Activated CD4-positive, alpha-beta T cell treated with anti-CD3 and anti-CD28 coated beads for 24 hours (primary cell): ENCODE results near the gene CHORDC1.
A peak's percentile ranks its signal among the peaks of the same experiment; 100 is the strongest.

ENCODE experiments used
- DNase-seq, 2 donors: peaks; one replicate each; pipeline ENCODE4 v3.0.0-alpha.2; 2020; ENCODE audit warnings: low read depth in 2 of 2

The CHORDC1 gene

DNA sequence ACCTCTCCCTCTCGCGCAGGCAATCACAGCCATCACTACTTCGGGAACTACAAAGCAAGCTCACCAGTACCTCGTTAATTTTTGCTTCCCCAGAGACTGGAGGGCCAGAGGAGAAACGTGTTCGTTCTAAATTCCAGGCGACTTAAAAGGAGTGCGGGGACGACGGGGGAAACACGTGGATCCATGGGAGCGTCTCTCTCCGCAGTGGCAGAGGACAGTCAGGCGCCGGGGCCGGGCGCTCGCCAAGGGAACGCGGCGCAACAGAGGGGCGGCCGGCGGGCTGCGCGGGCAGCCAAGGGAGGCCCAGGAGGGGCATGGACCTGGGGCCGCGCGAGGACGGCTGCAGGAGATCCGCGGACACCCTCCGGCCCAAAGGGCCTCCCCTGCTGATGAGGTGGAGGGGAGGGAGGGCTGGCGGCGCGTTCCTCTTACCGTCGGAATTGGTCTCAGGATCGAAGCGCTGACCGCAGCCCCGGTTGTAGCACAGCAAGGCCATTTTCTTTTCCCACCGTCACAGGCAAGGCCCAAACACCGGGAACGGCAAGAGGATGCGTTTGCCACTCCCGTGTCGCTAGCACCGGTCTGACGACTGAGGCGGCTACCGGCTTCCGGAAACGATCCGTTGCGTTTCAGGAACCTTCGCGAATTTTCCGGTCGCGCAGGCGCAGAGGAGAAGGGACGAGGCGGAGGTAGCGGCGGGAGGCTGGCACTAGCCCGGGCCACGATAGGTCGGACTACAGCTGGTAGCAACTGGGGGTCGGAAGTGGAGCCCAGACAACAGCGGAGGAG is at the start of gene CHORDC1:
Gene CHORDC1 (minus strand): TSS at position 591 of the 789 bp plus-strand sequence. CDS start 95 bp downstream, at position 496.
- peak; percentile 87 to 91 for DNase-seq

DNA sequence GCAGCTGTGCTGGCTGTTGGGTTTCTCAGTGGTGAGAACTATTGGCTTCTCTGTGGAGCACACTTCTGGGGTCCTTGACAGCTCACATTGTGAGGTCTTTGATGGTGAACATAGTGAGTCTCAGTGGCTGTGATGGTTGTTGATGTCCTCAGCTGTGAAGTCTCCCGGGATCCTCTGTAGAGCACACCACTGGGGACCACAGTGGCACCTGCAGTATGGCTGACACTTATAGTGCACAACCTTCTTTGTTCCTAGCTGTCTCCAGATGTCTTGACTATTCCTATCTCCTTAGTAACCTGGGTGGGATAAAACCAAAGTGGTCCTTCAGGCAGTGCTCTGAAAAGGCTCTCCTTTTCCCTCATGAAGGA is 34.3 kb upstream of the CHORDC1 start:
- no peak for DNase-seq

DNA sequence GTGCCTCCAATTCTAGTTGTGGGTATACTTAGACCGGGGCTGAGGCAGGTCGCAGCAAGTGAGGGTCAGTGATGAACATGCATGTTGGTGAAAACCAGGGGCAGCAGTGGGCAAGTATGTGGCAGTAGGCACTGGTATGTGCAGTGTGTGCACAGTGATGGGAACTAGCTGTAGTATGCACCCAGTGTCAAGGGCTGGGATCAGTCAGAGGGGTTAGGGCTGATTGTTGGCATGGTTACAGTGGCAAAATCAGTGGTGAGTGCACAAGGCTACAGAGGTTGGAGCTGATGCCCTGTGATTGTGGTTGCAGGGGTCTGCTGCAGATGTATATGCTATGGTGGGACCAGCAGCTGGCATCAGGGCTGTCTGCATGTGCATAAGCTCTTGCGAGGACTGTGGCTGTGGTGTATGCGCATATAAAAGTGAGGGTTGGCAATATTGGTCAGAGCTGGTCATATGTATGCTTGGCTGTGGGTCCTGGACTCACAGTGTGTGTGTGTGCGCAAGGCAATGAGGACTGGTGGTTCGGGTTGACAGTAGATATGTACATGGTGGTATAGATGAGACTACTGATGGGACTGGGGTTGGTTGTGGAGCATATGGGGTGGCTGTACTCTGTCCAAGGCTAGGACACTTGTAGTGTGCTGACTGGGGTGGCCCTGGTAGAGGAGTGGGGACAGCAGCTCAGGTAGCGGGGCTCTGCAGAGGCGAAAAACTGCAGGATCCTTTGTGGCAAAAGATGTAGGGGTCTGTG is 33.7 kb upstream of the CHORDC1 start:
- no peak for DNase-seq

DNA sequence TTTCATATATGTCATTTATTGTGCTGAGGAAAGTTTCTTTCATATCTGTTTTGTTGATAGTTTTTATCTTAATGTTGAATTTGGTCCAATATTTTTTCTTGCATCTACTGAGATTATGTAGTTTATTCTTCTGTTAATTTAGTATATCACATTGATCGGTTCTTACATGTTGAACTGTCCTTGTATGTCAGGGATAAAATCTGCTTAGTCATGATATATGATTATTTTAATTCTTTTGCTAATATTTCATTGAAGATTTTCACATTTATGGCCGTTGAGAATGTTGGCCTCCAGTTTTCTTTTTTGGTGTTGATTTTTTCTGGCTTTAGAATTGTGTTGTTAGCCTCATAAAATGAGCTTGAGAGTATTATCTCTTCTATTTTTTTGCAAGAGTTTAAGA is 31.2 kb upstream of the CHORDC1 start:
- no peak for DNase-seq

DNA sequence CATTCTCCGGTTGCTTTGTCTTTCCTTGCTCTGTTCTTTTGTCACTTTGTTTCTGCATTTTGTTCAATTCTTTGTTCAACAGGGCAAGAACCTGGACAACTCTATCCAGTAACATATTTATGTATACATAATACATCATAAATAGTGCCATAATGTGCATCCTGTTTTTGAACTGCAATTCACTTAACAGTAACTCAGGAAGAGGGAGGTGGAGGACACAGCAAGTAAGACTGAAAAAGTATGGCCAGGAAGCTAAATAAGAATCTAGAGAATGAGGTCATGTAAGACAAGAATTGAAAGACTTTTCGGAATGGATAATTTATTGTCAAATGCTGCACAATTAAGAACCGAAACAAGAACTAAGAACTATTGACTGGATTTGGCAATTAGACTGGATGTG is 29.2 kb upstream of the CHORDC1 start:
- DNase-seq, result no peak

DNA sequence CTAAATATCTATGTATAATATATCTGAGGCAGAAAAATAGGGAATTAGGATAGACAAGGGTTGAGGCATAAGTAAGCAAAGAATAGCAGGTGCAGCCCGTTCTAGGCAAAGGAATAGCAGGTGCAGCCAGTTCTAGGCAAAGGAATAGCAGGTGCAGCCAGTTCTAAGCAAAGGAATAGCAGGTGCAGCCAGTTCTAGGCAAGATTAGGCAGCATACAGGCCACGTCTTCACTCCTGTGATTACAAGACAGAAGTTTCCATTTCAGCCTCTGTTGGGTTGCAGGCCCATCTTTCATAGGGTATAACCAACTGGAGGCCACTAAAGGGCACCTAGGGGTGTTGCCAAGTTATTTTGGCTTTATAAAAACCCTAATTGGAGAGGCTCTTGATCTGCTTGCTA is 28.8 kb upstream of the CHORDC1 start:
- DNase-seq, result no peak

DNA sequence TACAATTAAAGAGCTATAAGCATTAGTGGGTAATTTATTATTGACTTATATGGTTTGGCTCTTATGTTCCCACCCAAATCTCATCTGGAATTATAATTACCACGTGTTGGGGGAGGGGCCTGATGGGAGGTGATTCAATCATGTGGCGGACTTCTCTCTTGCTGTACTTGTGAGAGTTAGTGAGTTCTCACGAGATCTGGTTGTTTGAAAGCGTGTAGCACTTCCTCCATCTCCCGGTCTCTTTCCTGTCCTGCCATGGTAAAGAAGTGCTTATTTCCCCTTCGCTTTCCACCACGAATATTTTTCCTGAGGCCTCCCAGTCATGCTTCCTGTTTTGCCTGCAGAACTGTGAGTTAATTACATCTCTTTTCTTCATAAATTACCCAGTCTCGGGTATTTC is 28.1 kb upstream of the CHORDC1 start:
- DNase-seq, result peak in 1 of 2 donors; percentile 3

DNA sequence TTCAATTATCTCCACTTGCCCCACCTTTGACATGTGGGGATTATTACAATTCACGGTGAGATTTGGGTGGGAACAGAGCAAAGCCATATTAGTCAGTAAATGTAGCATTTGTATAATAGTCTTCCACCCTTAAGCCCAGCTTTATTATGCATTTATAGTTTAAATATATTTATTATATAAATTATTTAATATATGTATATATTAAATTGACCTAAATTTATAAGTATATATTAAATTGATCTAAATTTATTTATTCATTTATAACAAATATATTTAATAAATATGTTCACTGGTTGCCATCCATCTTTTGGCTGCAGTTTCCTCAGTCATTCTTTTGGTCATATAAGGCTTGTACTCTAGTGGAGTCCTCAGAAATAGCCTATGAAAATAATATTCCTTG is 23.6 kb upstream of the CHORDC1 start:
- no peak for DNase-seq

DNA sequence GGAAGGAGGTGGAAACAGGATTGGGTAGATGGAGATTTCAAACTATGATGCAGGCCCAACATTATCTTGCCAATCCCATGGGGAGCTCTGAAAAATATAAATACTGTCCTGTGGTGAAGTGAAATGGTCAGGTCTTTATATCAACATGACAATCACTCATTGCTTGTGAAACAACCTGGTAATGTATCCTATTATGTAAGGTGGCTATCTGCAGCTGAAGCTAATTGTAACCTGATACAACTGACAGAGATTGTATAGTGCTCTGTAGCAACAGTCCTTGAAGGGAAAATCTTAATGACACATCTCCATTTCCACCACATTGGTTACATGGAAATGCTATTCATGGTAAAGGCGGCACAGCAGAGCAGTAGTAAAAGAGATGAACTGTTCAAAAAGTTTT is 20.7 kb upstream of the CHORDC1 start:
- no peak for DNase-seq

DNA sequence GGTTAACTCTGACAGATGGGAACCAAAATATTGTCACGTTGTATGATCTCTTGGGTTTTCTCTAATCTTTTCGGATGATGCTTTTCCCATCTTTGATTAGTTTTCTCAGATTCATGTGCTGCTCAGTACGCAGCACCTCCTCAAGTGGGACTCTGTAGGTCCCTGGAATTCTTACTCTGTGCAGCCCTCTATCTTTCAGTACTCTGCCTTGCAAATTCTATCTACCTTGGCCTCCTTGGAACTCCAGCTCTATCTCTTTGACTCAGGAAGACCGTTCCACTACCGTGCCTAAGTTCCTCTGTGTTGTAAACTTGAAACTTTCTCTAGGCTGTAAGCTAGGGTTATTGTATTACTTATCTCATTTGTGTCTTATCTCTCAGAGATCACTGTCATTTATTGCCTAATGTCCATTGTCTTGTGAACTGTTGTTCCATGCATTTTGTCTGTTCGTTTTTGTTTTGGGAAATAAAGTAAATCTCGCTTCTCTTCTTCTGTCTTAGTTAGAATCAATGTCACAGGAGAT is 20.1 kb upstream of the CHORDC1 start:
- DNase-seq, result no peak

DNA sequence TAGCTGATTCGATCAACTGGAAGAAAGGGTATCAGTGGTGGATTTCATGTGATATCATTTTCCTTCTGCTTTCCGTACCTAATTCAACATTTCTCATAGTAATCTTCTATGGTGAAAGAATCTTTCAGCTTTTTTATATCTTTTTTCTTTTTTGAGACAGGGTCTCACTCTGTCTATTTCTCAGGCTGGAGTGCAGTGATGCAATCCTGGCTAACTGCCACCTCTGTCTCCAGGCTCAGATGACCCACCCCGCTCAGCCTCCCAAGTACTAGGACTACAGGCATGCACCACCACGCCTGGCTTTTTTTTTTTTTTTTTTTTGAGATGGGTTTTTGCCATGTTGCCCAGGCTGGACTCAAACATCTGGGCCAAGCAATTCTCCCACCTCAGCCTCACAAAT is 18.6 kb upstream of the CHORDC1 start:
- DNase-seq, result no peak

DNA sequence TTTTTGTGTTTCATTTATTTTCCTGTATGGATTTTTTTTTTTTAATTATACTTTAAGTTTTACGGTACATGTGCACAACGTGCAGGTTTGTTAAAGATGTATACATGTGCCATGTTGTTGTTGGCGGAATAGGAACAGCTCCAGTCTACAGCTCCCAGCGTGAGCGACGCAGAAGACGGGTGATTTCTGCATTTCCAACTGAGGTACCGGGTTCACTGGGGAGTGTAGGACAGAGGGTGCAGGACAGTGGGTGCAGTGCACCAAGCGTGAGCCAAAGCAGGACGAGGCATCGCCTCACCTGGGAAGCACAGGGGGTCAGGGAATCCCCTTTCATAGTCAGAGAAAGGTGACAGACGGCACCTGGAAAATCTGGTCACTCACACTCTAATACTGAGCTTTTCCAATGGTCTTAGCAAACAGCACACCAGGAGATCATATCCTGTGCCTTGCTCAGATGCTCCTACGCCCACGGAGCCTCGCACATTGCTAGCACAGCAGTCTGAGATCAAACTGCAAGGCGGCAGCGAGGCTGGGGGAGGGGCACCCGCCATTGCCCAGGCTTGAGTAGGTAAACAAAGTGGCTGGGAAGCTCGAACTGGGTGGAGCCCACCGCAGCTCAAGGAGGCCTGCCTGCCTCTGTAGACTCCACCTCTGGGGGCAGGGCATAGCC is 17.3 kb upstream of the CHORDC1 start:
- DNase-seq, result peak; percentile 11 to 32

DNA sequence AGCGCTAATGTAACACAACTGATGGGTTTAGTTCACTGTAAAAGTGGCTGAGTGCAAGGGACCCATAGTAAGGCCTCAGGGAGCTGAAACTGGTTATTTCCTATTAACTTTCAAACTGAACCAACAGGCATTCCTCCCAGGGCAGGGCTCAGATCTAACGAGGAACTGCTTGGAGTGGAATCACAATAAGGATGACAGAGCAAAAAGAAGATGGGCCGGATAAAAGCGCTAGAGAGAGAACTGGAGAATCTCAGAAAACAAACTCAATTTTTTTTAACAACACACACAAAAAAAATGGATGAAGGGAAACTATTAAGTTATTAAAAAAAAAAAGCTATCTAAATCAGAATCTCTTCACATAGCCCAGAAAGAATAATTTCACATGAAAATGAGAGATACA is 14.2 kb upstream of the CHORDC1 start:
- no peak for DNase-seq

DNA sequence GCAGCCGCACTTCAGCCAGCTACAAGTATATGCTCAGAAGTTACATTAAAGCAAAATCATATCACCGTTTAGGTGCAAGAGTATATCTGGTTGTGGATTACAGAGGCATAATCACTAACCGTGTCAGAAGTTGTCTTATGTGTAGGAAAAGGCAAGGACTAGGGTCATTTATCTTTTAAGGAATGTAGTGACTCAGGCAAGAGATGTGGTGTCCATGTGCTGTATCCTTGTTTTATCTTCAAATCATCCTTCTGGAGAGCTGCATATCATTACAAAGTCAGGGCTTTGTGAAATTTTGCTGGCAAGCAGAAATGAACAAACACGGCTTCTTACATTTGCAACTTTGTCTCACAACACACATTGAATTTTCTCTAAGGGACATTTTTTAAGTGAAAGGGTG is 12.7 kb upstream of the CHORDC1 start:
- no peak for DNase-seq

DNA sequence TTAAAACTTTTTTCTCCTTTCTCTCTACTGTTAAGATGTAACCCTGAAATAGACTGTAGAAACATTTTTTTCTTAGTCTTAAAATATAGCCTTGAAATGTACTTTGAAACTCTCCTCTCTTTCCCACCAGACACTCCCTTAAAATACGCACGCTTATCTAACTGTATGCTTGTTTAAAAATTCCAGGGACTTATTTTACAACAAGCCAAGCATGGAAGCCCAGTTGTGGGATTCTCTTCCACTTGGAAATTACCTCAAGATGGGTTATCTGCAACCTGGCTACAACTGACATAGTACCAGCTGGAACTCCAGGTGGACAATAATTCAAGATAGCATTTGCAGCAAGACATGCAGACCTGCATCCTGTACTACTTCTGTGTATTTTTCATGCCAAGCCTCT is 12.1 kb upstream of the CHORDC1 start:
- DNase-seq, result no peak

DNA sequence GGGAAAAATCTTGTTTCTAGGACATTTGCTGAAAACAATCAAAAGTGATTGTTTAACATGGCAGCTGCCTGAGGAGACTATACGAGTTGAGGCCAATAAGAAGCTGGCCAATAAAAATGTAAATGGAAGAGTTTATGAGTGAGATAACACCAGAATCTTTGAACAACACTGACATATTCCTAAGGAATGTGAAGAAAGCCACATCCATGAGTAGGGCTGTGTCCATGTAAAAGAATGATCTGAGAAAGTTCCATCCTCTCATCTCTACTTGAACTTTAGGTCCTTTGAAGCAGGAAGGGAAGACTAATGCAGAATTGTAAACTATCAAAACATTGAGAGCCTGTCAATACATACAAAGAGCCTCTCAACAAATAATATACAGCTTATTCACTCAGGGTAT is 6.9 kb upstream of the CHORDC1 start:
- DNase-seq, result no peak

DNA sequence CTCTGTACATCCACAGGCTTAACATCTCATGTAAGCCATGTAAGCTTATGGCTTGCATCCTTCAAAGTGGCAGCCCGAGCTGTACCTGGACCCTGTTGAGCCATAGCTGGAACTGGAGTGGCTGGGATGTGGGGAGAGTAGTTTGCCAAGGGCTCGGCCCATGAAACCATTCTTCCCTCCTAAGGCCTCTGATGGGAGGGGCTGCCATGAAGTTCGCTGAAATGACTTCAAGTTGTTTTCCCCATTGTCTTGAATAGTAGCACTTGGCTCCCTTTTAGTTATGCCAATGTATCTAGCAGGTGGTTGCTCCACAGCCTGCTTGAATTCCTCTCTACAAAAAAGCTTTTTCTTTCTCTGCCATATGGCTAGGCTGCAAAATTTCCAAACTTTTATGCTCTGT is 5.2 kb upstream of the CHORDC1 start:
- no peak for DNase-seq

DNA sequence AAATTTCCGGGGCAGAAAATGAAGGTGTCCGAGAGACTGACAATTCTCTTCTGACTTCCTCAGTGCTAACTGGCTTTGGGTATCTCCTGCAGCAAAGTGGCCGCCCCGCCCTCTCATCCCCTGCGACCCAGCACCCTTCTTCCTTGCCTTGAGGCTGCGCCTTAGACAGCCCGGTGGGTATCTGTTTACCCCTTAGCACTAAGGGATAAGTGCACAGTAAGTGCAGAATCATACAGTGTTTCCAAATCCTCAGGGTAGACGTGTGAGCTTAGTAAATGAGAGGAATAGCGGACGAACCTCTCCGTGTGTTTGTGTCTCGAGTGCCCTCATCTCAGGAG is 368 bp upstream of the CHORDC1 start:
- DNase-seq, result no peak

DNA sequence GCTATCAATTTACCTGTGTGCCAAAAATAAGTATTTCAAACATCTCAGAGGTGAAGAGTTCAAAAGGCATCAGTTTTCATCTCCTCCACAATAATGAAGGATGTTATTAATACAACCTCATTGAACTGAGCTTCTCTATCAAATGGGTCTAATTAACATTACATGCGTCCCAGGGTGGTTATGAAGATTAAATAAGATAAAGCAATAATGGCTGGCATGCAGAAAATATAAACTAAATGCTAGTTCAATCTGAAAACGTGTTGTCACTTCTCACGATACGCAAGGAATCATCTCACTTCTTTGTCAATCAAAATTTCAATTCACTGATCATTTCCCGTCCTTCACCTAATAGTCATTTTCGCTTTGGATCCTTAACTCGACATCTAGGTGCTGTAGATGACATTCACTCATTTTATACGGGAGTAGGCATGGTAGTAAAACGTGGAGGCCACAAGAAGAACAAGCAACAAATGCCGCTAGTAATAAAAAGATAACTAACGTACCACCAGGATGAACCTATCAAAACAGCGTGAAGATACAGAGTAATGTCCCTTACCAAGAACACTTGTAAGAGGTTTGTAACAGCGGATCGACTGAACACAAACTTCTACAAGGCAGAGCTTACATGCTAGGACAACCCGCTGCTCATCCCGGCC is 918 bp downstream of the CHORDC1 start:
- no peak for DNase-seq

DNA sequence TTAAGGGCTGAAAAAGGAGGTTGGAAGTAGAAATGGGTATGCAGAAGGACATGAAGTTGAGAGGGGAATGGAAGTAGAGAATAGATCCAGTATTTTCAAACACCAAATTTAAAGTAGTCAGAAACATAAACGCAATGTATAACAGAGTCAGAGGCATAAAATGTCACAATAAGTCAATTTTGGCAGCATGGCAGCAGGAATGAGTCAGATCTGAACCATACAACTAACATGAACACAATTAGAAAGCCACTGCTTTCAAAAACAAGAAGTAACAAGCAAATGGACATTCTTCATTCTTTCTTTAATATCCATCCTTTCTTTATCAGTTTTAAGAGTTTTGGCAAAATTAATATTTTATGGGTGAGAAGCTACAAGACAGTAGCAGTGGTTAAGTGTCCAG is 2.5 kb downstream of the CHORDC1 start:
- no peak for DNase-seq

DNA sequence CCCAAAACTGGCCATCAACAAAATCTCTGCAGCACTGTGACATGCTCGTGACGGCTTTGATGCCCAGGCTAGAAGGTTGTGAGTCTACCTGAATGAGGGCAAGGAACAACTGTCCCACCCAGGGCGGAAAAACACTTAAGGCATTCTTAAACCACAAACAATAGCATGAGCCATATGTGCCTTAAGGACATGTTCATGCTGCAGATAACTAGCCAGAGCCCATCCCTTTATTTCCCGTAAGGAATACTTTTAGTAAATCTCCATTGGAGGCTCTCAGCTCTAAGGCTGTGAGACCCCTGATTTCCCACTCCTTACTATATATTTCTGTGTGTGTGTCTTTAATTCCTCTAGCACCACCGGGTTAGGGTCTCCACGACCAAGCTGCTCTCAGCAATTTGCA is 3.4 kb downstream of the CHORDC1 start:
- DNase-seq, result no peak

DNA sequence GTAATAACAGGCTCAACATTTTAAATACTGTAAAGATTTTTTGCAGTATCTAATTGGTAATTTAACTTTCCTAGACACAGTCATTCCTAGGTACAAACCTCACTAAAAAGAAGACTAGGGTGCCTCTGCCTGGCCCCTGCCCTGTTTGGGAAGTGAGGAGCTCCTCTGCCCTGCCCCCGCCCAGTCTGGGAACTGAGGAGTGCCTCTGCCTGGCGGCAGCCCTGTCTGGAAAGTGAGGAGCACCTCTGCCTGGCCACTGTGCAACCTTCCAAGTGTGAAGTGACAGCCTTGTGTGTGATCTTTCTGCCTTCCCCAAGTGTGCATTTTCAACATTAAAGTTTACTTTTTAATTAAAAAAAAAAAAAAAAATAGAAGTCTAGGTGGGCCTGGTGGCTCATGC is 4.2 kb downstream of the CHORDC1 start:
- no peak for DNase-seq
